Measurements from ENCODE around the gene NFKBIB.
"Not testable (repeated sequence)": the region's sequence is repeated elsewhere in the genome, so short reads cannot be mapped to it uniquely, and the experiment has no call there.

NFKBIB gene

GRCh38 chr19:38930776-38931520 lies 31.2 kb downstream of the NFKBIB start, which contains the start of gene MRPS12:
Gene MRPS12, plus strand, starts transcription at chr19:38930944. Its CDS starts 351 bp downstream, at chr19:38931295.
- peak; percentile 99 for DNase-seq

- no peak for DNase-seq
Observed at GRCh38 chr19:38931521-38931793, 31.7 kb downstream of the NFKBIB start.

- peak; percentile 54 for DNase-seq
Observed at GRCh38 chr19:38932425-38933179, 32.8 kb downstream of the NFKBIB start.

DNA sequence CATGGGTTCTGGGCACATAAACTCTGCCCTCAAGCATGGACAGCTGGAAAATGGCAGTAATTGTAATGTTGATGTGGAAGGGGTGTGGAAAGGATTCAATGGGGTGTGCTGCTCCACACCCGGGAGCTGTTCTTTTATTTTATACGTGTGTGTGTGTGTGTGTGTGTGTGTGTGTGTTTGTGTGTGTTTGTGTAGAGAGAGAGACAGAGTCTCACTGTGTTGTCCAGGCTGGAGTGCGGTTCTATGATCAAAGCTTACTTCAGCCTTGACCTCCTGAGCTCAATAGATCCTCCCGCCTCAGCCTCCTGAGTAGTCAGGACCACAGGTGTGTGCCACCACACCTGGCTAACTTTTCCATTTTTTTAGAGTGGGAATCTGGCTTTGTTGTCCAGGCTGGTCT lies 33.8 kb downstream of the NFKBIB start:
- DNase-seq, result no peak

GRCh38 chr19:38939957-38940356 lies 40.2 kb downstream of the NFKBIB start:
- no peak for DNase-seq

- DNase-seq, result not testable (repeated sequence)
Observed at GRCh38 chr19:38941466-38941865, 41.7 kb downstream of the NFKBIB start.

DNA sequence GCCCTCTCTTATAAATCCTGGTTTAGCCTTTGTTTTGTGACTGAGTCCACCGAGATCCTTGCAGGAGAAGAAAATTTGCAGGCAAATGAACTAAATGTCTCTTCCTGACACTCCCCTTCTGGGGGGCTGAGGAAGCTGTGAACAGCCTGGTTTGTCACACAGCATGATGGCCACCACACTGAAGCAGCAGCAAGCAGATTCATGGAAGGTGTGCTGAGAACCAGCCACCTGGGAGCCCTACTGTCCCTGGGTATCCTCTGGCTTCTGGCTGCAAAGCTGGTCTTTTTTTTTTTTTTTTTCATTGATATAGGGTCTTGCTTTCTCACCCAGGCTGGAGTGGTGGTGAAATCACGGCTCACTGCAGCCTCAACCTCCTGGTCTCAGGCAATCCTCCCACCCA lies 42.2 kb downstream of the NFKBIB start:
- DNase-seq, result no peak

DNA sequence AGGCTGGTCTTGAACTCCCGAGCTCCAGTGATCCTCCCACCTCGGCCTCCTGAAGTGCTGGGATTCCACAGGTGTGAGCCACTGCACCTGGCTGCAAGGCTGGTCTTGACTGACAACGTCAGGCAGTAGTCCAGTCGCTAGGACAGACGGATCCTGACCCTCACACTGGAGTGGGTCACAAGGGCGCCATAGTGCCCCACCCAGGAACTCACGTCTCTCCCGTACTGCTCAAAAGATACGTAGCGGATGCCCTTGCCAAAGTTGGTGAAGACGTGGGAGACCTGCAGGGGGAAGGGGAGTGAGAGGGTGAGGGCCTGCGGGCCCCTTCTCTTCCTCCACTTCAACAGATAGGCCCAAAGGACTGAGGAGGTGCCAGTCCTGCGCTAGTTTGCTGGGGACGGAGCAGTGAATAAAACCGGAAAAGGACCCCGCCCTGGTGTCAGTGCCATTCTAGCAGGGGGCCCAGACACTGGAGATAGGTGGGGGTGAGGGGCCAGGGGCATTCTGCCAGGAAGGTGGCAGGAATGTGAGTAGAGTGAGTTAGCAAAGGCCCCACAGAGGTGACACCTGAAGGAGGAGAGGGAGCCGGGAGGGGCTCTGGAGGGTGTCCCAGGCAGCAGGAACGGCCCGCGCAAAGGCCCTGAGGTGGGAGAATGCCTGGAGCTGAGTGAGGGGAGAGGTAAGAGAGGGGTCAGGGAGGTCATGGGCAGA lies 42.9 kb downstream of the NFKBIB start:
- no peak for DNase-seq

- DNase-seq, result no peak
Observed at GRCh38 chr19:38944981-38945506, 45.3 kb downstream of the NFKBIB start.

GRCh38 chr19:38945562-38946228 lies 45.9 kb downstream of the NFKBIB start:
- DNase-seq, result no peak

DNA sequence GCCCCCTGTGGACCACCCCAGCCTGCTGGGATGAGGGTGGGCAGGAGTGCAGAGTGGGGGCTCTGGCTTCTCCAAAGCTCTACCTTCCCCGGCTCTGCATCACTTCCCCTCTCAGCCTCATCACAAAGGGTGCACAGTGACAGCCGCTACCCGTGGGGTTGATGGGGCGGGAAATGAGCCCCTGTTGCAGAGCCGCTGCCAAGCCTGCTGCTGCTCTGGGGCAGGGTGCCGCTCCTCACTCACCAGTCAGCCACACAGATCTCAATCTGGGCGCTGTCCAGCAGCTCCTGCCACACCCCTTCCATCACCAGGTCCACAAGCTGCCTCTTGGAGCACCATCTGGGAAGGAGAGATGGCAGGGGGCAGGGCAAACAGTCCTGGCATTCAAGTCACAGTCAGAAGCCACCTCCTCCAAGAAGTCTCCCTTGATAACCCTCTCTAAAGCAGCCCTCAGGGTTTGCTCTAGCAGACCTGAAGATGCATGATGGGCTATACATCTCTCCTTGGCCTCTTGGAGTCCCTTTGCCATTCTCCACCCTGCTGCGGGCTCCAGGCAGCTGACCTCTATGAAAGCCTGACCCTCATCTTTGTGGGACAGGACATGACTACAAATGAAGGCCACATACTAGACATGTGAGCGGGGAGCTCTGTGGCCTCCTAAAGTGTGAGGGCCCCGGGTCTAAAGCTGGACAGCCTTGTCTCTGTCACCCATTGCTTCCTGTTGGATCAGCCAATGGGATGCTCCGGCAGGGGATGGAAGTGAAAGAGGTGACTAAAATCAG lies 46.7 kb downstream of the NFKBIB start:
- no peak for DNase-seq

GRCh38 chr19:38949580-38950367 lies 50.0 kb downstream of the NFKBIB start:
- DNase-seq, result peak; percentile 78

- DNase-seq, result no peak
Observed at GRCh38 chr19:38951187-38951586, 51.4 kb downstream of the NFKBIB start.

- DNase-seq, result peak; percentile 48
Observed at GRCh38 chr19:38952395-38953165, 52.8 kb downstream of the NFKBIB start.

DNA sequence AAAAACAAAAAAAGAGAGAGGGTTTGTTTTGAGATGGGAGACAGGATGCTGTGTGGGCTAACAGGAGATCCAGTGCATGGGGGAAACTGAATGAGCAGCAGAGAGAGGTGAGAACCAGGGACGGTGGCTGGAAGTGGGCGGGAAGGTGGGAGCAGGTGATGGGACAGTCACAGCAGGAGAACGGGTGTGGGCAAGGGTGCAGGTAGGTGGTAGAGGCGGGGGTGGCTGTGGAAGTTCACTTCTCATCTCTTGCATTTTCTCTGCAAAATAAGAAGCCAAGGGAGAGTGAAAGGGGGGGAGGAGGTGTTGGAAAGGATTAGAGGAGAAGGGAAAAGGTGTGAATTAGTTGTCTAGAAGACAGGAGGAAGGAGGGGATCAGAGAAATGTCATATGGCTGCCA lies 53.9 kb downstream of the NFKBIB start:
- DNase-seq, result no peak

DNA sequence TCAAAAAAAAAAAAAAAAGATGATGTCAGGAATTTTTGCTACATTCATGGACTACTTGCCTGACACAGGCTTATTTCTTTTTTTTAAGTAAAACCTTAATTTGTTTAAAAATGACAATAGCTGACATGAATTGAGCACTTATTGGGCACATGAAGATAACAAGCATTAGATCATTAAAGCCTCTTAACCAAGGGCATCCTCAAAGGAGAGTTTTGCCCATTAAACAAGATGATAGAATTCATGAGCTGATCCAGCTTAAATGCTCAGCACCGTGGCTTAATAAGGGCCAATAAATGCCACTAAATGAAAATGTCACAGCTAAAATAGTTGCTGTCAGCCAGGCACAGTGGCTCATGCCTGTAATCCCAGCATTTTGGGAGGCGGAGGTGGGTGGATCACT lies 56.5 kb downstream of the NFKBIB start:
- no peak for DNase-seq

- DNase-seq, result no peak
Observed at GRCh38 chr19:38958301-38958700, 58.5 kb downstream of the NFKBIB start.

Measured in suppressor macrophage treated with lipopolysaccharide for 4 hours (primary cell).